Suppressor macrophage (primary cell): Measurements from ENCODE around the gene CD151.

Experiments
- DNase-seq, 4 experiments: peaks; one replicate each; pipeline ENCODE4 v3.0.0-alpha.2; 2020 to 2022

Gene CD151

DNA sequence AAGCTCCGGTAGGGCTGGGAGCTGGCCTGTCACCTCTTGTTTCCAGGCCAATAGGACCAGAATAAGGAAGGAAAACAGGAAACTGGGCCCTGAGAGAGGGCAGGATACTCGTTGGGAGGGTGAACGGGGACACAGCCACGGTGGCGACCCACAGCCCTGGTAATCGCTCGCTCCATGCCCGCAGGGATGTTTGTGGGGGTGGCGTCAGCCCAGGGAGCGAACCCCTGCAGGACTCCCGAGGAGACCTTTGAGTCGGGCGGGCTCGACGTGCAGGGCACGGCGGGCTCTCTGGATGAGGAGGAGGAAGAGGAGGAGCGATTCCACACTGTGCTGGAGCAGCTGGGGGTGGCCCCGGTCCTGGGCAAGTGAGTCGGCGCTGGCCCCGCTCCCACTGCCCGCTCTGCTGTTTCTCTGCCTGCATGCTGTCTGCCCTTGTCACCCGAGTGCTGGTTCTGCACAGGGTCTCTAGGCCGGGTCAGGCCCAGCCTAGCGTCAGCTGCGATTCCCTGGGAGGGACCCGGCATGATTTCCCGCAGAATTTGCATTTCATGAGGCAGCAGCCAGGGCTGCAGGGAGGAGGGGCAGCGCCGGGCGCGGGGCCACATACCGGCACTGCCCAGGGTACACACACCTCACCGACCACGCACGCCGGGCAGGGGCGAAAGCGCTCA, 3.4 kb upstream of the CD151 start:
- DNase-seq, result peak; percentile 39 to 61 (median 50)

DNA sequence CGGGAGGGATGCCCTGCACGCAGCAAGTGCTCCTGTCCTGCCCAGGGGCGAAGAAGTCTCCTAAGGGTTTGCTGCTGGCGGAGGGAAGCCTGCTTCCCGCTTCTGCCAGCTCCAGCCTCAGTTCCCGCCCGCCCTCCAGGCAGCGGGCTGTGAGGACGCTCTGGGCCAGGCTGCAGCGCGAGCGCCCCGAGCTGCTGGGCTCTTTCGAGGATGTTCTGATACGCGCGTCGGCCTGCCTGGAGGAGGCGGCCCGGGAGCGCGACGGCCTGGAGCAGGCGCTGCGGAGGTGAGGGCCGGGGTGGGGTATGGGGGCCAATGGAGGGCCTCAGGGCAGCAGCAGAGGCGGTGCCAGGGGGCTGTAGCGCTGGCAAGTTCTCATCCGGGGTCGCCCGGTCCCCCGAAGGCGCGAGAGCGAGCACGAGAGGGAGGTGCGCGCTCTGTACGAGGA, 2.9 kb upstream of the CD151 start:
- DNase-seq, result peak in 2 of 4 experiments; percentile 39 to 54

DNA sequence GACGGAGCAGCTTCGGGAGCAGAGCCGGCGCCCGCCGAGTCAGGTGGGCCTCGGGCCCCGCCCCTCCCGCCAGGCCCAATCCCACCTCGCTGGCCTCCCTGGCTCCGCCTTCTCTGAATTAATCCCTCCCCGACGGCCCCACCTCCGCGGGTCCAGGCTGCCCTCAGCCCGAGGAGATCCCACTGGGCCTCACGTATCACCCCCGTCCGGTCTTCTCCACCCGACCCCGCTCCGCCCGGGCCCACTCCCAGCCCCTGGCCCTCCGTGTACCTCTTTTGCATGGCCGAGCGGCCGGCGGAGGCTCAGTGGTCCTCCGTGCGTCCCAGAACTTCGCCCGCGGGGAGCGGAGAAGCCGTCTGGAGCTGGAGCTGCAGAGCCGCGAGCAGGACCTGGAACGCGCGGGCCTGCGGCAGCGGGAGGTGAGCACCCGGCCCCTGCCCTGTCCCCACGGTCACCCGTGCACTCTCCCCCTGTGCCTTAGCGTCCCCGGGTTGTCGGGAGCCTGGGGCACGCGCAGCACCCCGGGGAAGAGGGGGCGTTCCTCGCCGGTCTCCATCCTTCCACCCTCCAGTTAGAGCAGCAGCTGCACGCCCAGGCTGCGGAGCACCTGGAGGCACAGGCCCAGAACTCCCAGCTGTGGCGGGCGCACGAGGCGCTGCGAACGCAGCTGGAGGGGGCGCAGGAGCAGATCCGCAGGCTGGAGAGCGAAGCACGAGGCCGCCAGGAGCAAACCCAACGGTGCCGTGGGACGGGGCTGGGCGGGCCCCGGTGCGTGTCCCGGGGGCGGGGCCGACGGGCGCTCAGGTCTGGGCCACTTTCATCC, 2.2 kb upstream of the CD151 start:
- peak; percentile 56 to 77 (median 60) for DNase-seq

DNA sequence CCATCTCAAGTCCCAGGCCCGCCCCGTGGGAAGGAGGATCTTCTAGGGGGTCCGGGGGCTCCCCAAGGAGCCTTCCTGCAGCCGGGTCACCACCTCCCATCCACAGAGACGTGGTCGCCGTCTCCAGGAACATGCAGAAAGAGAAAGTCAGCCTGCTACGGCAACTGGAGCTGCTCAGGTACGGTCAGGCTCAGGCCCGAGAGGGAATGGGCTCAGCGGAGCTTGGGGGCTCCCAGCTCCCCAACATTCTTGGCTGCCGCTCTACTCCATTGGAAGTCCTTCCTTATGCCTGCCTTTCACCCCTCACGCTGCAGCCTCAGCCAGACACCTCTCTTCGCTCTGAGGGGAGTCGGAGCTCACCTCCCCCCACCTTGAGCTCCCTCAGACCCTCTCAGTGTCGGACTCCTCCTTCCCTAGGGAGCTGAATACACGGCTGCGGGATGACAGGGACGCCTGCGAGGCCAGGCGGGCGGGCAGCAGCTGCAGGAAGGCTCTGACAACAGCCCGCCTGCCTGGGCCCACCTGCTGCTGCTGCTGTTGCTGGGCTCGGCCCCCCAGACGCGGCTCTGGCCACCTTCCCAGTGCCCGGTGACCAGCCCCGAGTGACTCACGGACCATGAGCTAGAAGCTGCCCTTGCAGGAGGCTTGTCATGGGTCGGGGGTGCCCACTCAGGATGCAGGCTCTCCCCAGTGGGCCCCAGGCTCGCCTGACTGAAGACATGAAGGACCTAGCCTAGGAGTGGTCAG, 1.5 kb upstream of the CD151 start:
- DNase-seq, result no peak

GRCh38 chr11:831961-832528, 707 bp upstream of the CD151 start:
- DNase-seq, result no peak

GRCh38 chr11:833114-833791, 501 bp downstream of the CD151 start:
- DNase-seq, result peak; percentile 48 to 82 (median 65)

GRCh38 chr11:833849-834311, 1.1 kb downstream of the CD151 start:
- DNase-seq, result peak in 1 of 4 experiments; percentile 52

- peak; percentile 60 to 79 (median 73) for DNase-seq
Observed at GRCh38 chr11:834371-835316, 1.9 kb downstream of the CD151 start.

DNA sequence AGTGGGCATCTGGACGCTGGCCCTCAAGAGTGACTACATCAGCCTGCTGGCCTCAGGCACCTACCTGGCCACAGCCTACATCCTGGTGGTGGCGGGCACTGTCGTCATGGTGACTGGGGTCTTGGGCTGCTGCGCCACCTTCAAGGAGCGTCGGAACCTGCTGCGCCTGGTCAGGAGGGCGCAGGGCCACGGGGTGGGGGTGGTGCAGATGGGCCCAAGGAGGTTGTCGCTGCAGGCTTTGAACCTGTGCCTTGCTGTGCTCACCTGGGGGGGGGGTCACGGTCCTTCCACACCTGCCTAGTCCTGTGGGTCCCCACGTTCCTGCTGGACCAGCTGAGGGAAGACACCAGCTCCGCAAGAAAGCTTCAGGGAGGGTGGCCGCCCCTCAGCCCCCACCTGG, 3.5 kb downstream of the CD151 start:
- no peak for DNase-seq

- no peak for DNase-seq
Observed at GRCh38 chr11:836700-837099, 3.9 kb downstream of the CD151 start.

- DNase-seq, result no peak
Observed at GRCh38 chr11:837189-837989, 4.6 kb downstream of the CD151 start.

DNA sequence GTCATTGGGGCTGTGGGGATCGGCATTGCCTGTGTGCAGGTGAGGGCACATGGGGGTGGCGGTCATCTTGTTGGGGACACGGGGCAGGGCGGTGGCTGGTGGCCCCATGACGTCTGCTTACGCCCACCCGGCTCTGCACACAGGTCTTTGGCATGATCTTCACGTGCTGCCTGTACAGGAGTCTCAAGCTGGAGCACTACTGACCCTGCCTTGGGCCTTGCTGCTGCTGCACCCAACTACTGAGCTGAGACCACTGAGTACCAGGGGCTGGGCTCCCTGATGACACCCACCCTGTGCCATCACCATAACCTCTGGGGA, 5.2 kb downstream of the CD151 start:
- DNase-seq, result no peak

DNA sequence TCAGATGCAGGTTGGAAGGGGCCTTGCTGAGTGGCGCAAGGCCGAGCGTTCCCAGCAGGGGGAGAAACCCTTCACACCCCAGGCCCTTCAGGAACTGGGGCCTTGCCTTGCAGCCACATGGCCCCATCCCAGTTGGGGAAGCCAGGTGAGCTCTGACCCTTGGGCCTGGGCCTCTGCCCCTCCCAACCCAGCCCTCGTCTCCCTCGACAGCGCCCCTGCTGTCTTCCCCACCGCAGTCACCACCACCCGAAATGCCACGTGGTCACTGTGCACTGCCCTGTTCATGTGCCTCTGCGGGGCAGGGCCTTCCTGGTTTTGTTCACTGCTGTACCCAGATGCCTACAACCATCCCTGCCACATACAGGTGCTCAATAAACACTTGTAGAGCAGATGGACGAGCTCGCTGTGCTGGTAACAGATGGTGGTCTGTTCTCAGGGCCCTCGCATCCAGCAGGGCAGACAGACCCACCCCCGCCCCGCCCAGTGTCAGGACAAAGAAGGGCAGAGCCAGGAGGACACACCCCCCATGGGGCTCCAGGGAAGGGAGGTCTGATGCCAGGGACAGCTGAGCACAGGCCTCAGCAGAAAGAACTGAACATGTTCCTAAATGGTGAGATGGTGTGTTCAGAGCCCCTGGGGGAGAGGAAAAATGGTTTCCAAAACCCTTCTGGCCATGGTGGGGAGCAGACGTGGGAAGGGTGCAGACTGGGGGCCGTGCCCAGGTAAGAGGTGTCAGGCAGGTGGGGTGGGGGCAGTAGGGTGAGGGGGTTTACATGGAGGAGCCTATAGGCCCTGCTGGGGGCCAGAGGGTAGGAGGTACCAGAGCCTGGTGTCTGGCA, 5.9 kb downstream of the CD151 start:
- DNase-seq, result no peak

- no peak for DNase-seq
Observed at GRCh38 chr11:839280-839623, 6.5 kb downstream of the CD151 start.

DNA sequence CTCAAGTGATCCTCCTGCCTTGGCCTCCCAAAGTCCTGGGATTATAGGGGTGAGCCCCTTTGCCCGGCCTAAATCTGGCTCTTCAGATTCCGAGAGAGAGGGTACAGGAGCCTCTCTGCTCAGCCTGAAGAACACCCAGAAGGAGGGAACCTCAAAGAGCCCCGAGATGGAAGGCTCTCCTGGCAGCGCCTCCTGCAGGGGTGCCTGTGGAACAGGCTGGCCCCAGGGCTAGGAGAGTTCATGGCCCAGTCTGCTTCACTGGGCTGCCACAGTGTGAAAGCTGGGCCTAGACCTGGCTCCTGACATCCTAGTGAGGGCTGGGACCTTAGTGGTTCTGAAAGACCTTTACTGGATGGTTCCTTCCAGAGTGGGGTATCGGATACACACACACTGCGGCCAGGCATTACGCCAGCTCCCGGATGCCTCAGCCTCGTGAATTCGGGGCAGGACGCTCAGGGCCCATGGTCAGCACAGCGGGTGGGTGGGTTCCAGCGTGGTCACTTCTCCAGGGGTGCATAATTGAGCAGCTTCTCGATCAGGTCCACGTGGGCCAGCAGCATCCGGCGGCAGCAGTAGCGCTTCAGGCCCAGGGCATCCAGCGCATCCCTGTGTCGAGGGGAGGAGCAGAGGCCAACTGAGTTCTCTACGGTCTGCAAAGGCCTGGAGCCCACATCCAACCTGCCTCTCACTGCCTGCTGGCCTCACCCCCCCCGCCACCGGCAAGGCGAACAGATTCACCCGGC, 7.3 kb downstream of the CD151 start:
- peak in 1 of 4 experiments; percentile 50 for DNase-seq

GRCh38 chr11:841981-842369, 9.2 kb downstream of the CD151 start:
- DNase-seq, result no peak

DNA sequence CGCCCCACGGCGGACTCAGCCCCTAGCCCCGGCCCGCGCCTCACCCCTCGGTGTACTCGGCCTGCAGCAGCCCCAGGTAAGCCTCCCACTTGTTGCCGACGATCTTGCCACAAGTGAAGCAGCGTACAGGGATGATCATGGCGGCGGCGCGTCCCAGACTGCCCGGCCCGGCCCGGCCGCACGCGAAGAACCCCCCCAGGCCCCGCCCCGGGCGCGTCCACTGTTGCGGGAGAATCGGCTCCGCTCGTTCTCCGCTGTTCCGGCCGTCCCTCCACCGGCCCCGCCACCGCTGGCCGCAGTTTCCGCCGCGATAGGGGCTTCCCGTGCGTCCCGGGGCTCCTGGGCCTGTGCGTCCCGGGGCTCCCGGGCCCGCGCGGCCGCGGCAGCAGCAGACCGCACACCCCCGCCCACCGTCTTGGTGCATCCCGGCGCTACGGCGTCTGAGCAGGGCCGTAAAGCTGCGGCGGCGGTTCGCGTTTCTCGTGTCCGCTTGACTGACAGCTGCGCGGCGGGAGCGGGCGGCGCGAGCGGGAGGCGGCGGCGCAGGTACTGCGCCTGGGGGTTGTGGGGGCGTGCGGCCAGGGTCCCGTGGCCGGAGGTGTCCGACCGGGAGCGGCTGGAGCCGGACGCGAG, 9.7 kb downstream of the CD151 start, which contains the start of the genes POLR2L and TSPAN4:
TSS of gene POLR2L (minus strand) at position 160 of the 633 bp plus-strand sequence. CDS start at position 139, 21 bp downstream.
TSS of gene TSPAN4 (plus strand) at position 483 of the 633 bp plus-strand sequence. CDS start 7,453 bp downstream, outside the sequence.
- peak; percentile 93 to 97 (median 94) for DNase-seq
